Coronary artery (tissue), 2 donors: ENCODE results near the gene RNF167.

Experiments
- DNase-seq: peaks from one replicate; pipeline ENCODE4 v3.0.0-alpha.2; 2017; ENCODE audit warnings: low spot score
- H3K27ac ChIP-seq, 2 donors: fragments of 200-600 bp; sonication (generic); one replicate each; pipeline ENCODE4 v1.5.1; 2016 to 2019
- H3K4me3 ChIP-seq: fragments of 200-600 bp; sonication (generic); 2 replicates; pipeline ENCODE4 v1.5.1; 2016; ENCODE audit warnings: mild to moderate bottlenecking, moderate library complexity
- CTCF ChIP-seq: fragments of 200-600 bp; sonication (generic); IDR thresholded peaks from one replicate; pipeline ENCODE4 v1.5.1; 2019; ENCODE audit warnings: antibody characterized with exemption

Gene RNF167

GRCh38 chr17:4928881-4929280, 11.2 kb upstream of the RNF167 start:
- TF ChIP-seq CTCF: no peak
- H3K27ac ChIP-seq: no peak overlapping the region
- DNase-seq: no peak
- no peak overlapping the region for H3K4me3 ChIP-seq

GRCh38 chr17:4931963-4932362, 8.1 kb upstream of the RNF167 start, which contains the start of gene GP1BA:
Gene GP1BA (plus strand): TSS chr17:4932277. CDS start chr17:4932605, 328 bp downstream.
- TF ChIP-seq CTCF: no peak
- DNase-seq: no peak
- no peak within 1 kb of the TSS for H3K4me3 ChIP-seq
- no peak within 1 kb of the TSS for H3K27ac ChIP-seq

GRCh38 chr17:4932756-4933155, 7.3 kb upstream of the RNF167 start:
- TF ChIP-seq CTCF: no peak
- H3K27ac ChIP-seq: no peak overlapping the region
- no peak for DNase-seq
- no peak overlapping the region for H3K4me3 ChIP-seq

- TF ChIP-seq CTCF: no peak
- H3K4me3 ChIP-seq: no peak overlapping the region
- no peak for DNase-seq
- no peak overlapping the region for H3K27ac ChIP-seq
Measured at GRCh38 chr17:4933646-4934045, 6.4 kb upstream of the RNF167 start.

- TF ChIP-seq CTCF: no peak
- no peak overlapping the region for H3K4me3 ChIP-seq
- DNase-seq: no peak
- no peak overlapping the region for H3K27ac ChIP-seq
Measured at GRCh38 chr17:4934173-4934979, 5.7 kb upstream of the RNF167 start.

- Histone ChIP-seq H3K4me3 (no peak overlapping the region), H3K27ac (no peak overlapping the region)
- no peak for TF ChIP-seq CTCF
- DNase-seq: no peak
Measured at GRCh38 chr17:4935650-4936049, 4.4 kb upstream of the RNF167 start.

- Histone ChIP-seq H3K4me3 (no peak overlapping the region), H3K27ac (no peak overlapping the region)
- DNase-seq: no peak
- TF ChIP-seq CTCF: no peak
Measured at GRCh38 chr17:4936436-4936835, 3.6 kb upstream of the RNF167 start.
